HEK293 (cell line): Measurements from ENCODE around the gene SLC7A10.

Experiments
- CTCF ChIA-PET: fragments of 350-600 bp; formaldehyde crosslinking; extraction: SDS; loops from one replicate; lab custom pipeline; 2021; ENCODE audit warnings: antibody characterized with exemption; lab: Yijun Ruan, JAX
- POLR2A ChIA-PET: fragments of 300-600 bp; formaldehyde crosslinking; extraction: SDS; loops from one replicate; lab custom pipeline; 2020; ENCODE audit warnings: antibody characterized with exemption, inconsistent platforms; lab: Yijun Ruan, JAX
- H3K27ac ChIP-seq: fragments of 200-500 bp; sonication (Bioruptor generic); 2 replicates; pipeline ENCODE4 v1.5.1; 2014; ENCODE audit warnings: low read depth, low read length, control low read depth, inconsistent platforms; ENCODE audit errors: extremely low read depth
- H3K36me3 ChIP-seq, 2 experiments: fragments of 200-500 bp in 1 of 2; sonication (Bioruptor generic) in 1 of 2; 1 replicate in 1 of 2; 2 replicates in 1 of 2; pipeline ENCODE4 v1.5.1; 2014 to 2017; ENCODE audit warnings: inconsistent platforms in 2 of 2, low read length in 2 of 2; ENCODE audit not compliant: control insufficient read depth in 2 of 2, insufficient read depth in 1 of 2
- H3K4me1 ChIP-seq: fragments of 200-500 bp; sonication (Bioruptor generic); 2 replicates; pipeline ENCODE4 v1.5.1; 2014; ENCODE audit warnings: mild to moderate bottlenecking, low read length, inconsistent platforms; ENCODE audit not compliant: control insufficient read depth, insufficient read depth
- H3K4me3 ChIP-seq: 2 replicates; pipeline ENCODE4 v1.5.1; 2011; ENCODE audit warnings: low read depth, mild to moderate bottlenecking, control low read depth, low read length, moderate library complexity
- H3K9me3 ChIP-seq: fragments of 200-500 bp; sonication (Bioruptor generic); 2 replicates; pipeline ENCODE4 v1.5.1; 2014; ENCODE audit warnings: low read depth, low read length, inconsistent platforms; ENCODE audit not compliant: control insufficient read depth, insufficient read depth
- HOXD13 ChIP-seq: sonication (generic); formaldehyde crosslinking; IDR thresholded peaks from 2 replicates; pipeline ENCODE4 v1.8.0; 2022; ENCODE audit warnings: missing genetic modification reagents, borderline replicate concordance
- KLF1 ChIP-seq: fragments of 450-650 bp; formaldehyde crosslinking; IDR thresholded peaks from 2 replicates; pipeline ENCODE4 v1.5.1; 2016; ENCODE audit warnings: missing biosample characterization, missing genetic modification characterization
- MEIS1 ChIP-seq: sonication (generic); formaldehyde crosslinking; IDR thresholded peaks from 2 replicates; pipeline ENCODE4 v1.8.1; 2022; ENCODE audit warnings: missing genetic modification reagents, mild to moderate bottlenecking, borderline replicate concordance
- YY1 ChIP-seq: fragments of 450-650 bp; formaldehyde crosslinking; IDR thresholded peaks from 2 replicates; pipeline ENCODE4 v1.5.1; 2018; ENCODE audit warnings: missing biosample characterization, missing genetic modification characterization
- ZFP69B ChIP-seq: fragments of 450-650 bp; formaldehyde crosslinking; IDR thresholded peaks from 2 replicates; pipeline ENCODE4 v1.5.1; 2016; ENCODE audit warnings: missing biosample characterization, missing genetic modification characterization
- ZNF174 ChIP-seq: fragments of 450-650 bp; formaldehyde crosslinking; IDR thresholded peaks from 2 replicates; pipeline ENCODE4 v1.5.0; 2017; ENCODE audit warnings: missing biosample characterization, mild to moderate bottlenecking, missing genetic modification characterization
- ZNF202 ChIP-seq: fragments of 450-650 bp; formaldehyde crosslinking; IDR thresholded peaks from 2 replicates; pipeline ENCODE4 v1.5.1; 2016; ENCODE audit warnings: missing biosample characterization, missing genetic modification characterization, borderline replicate concordance
- ZNF248 ChIP-seq: fragments of 450-650 bp; formaldehyde crosslinking; IDR thresholded peaks from 2 replicates; pipeline ENCODE4 v1.5.1; 2017; ENCODE audit warnings: missing biosample characterization, missing genetic modification characterization
- ZNF341 ChIP-seq: fragments of 450-650 bp; formaldehyde crosslinking; IDR thresholded peaks from 2 replicates; pipeline ENCODE4; 2016; ENCODE audit warnings: low read depth, missing biosample characterization, missing genetic modification characterization
- ZNF510 ChIP-seq: fragments of 450-650 bp; formaldehyde crosslinking; IDR thresholded peaks from 2 replicates; pipeline ENCODE4 v1.5.1; 2018; ENCODE audit warnings: mild to moderate bottlenecking, missing genetic modification characterization, missing biosample characterization; ENCODE audit not compliant: insufficient replicate concordance
- ZNF544 ChIP-seq: fragments of 450-650 bp; formaldehyde crosslinking; IDR thresholded peaks from 2 replicates; pipeline ENCODE4 v1.5.0; 2017; ENCODE audit warnings: missing biosample characterization, missing genetic modification characterization
- ZNF585B ChIP-seq: fragments of 450-650 bp; formaldehyde crosslinking; IDR thresholded peaks from 2 replicates; pipeline ENCODE4 v1.5.1; 2016; ENCODE audit warnings: missing biosample characterization, missing genetic modification characterization
- ZNF600 ChIP-seq: fragments of 450-650 bp; formaldehyde crosslinking; IDR thresholded peaks from 2 replicates; pipeline ENCODE4 v1.5.1; 2016; ENCODE audit warnings: missing biosample characterization, missing genetic modification characterization
- ZNF670 ChIP-seq: fragments of 450-650 bp; formaldehyde crosslinking; IDR thresholded peaks from 2 replicates; pipeline ENCODE4 v1.5.1; 2016; ENCODE audit warnings: missing biosample characterization, missing genetic modification characterization, low read depth
- ZNF777 ChIP-seq: fragments of 450-650 bp; formaldehyde crosslinking; IDR thresholded peaks from 2 replicates; pipeline ENCODE4 v1.5.1; 2017; ENCODE audit warnings: missing biosample characterization, missing genetic modification characterization, borderline replicate concordance
- TF ChIP-seq, protein P1 (sequence below): fragments of 450-650 bp; formaldehyde crosslinking; IDR thresholded peaks from 2 replicates; pipeline ENCODE4 v1.5.1; 2016; ENCODE audit warnings: missing biosample characterization, missing genetic modification characterization
- TF ChIP-seq, protein P2 (sequence below): fragments of 450-650 bp; formaldehyde crosslinking; IDR thresholded peaks from 2 replicates; pipeline ENCODE4 v1.5.1; 2016; ENCODE audit warnings: missing biosample characterization, missing genetic modification characterization
- TF ChIP-seq, protein P3 (sequence below): fragments of 450-650 bp; formaldehyde crosslinking; IDR thresholded peaks from 2 replicates; pipeline ENCODE4 v1.5.1; 2016; ENCODE audit warnings: missing biosample characterization, missing genetic modification characterization

SLC7A10 gene

DNA sequence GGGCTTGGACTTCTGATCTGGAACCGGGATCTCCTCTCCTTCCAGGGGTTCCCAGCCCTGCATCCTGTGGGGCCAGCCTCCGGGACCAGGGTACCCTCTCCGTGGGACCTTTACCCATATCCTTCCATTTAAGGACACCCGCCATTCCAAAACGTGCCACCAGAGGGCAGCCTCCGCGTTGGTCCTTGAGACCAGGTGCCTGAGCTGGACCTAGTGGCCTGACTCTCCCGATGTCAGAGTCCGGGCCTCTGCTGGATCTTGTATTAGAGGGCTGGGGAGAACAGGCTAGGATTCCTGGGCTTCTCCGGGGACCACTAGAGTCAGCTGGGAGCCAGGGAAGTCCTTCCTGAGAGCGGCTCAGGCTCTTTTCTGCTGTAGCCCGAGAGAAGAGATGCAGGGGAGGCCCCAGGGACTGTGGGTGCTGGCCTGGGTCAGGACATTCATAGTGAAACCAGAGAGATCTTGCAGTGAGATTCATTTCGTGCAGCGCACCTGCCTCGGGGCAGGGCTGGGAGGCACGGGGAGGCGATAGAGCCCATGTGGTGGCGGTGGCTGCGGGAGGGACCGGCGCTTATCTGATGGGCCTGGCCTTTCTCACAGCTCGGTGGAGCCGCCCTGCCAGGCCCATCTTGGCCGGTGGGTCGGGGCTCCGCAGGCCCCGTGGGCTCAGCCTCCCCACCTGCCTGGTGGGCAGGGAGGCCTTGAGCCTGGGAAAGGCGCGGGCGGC is 9.8 kb upstream of the SLC7A10 start (continued):
- TF ChIP-seq YY1 (tag by site-specific recombination) (no peak), ZNF510 (no peak), ZNF174 (tag by site-specific recombination) (no peak), KLF1 (tag by site-specific recombination) (no peak), HOXD13 (CRISPR knock-in tag) (no peak), ZNF600 (tag by site-specific recombination) (peak; percentile 34; the same call in 1 of the 2 replicates), MEIS1 (CRISPR knock-in tag) (no peak), ZNF341 (tag by site-specific recombination) (no peak), ZNF585B (tag by site-specific recombination) (no peak), ZNF248 (tag by site-specific recombination) (no peak), ZNF202 (tag by site-specific recombination) (no peak), ZNF670 (tag by site-specific recombination) (no peak)
- TF ChIP-seq, protein P1, sequence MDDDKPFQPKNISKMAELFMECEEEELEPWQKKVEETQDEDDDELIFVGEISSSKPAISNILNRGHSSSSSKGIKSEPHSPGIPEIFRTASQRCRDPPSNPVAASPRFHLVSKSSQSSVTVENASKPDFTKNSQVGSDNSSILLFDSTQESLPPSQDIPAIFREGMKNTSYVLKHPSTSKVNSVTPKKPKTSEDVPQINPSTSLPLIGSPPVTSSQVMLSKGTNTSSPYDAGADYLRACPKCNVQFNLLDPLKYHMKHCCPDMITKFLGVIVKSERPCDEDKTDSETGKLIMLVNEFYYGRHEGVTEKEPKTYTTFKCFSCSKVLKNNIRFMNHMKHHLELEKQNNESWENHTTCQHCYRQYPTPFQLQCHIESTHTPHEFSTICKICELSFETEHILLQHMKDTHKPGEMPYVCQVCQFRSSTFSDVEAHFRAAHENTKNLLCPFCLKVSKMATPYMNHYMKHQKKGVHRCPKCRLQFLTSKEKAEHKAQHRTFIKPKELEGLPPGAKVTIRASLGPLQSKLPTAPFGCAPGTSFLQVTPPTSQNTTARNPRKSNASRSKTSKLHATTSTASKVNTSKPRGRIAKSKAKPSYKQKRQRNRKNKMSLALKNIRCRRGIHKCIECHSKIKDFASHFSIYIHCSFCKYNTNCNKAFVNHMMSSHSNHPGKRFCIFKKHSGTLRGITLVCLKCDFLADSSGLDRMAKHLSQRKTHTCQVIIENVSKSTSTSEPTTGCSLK (tag by site-specific recombination), result no peak
- TF ChIP-seq, protein P2, sequence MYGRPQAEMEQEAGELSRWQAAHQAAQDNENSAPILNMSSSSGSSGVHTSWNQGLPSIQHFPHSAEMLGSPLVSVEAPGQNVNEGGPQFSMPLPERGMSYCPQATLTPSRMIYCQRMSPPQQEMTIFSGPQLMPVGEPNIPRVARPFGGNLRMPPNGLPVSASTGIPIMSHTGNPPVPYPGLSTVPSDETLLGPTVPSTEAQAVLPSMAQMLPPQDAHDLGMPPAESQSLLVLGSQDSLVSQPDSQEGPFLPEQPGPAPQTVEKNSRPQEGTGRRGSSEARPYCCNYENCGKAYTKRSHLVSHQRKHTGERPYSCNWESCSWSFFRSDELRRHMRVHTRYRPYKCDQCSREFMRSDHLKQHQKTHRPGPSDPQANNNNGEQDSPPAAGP (tag by site-specific recombination), result no peak; the same call in 1 of the 2 replicates
- TF ChIP-seq, protein P3, sequence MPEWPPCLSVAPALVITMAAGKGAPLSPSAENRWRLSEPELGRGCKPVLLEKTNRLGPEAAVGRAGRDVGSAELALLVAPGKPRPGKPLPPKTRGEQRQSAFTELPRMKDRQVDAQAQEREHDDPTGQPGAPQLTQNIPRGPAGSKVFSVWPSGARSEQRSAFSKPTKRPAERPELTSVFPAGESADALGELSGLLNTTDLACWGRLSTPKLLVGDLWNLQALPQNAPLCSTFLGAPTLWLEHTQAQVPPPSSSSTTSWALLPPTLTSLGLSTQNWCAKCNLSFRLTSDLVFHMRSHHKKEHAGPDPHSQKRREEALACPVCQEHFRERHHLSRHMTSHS (tag by site-specific recombination), result no peak
- TF ChIP-seq, all 188 proteins: peak for 18

DNA sequence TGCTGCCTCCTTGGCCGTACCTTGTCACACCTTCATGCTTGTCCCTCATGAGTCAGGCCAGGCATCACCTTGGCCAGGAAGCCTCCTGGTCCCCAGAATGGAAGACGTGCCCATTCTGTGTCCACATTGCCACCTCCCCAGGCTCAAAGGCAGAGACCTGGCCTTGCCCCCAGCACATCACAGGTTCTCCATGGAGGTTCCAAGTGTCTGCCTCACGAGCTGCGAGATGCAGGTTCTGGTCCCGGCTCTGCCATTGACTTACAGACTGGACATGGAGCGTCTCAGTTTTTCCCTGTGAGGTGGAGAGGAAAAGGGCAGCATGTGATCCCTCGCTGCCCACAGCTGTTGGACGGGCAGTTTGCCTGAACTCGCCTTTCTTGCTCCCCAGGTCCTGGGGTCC is 9.1 kb upstream of the SLC7A10 start:
- no peak overlapping the region for H3K27ac ChIP-seq
- TF ChIP-seq ZNF777 (tag by site-specific recombination), result 0 out of 2 replicates have a peak, but pooled peaks have one; percentile 18
- TF ChIP-seq ZFP69B, result no peak
- TF ChIP-seq, all 188 proteins: peak for 1
- no peak overlapping the region for H3K4me3 ChIP-seq
- ChIA-PET CTCF (interaction anchor here (0.6 to 11.2 kb wide), 45 partner anchors 9 to 536 kb away, joined by 3 to 292 read pairs (median 6); partner anchors contain the start of gene SLC7A10), POLR2A (interaction anchor here (0.7 to 1.4 kb wide), 3 partner anchors 68 to 139 kb away, joined by 3 read pairs; partner anchors contain the start of gene CEBPA)
- peaks cover under 1% of the 10 kb centered on the region; the same call in 1 of the 2 replicates for H3K9me3 ChIP-seq
- H3K4me1 ChIP-seq, result peaks cover 2% of the 10 kb centered on the region; the same call in 1 of the 2 replicates
- no peaks in the 10 kb centered on the region for H3K36me3 ChIP-seq

DNA sequence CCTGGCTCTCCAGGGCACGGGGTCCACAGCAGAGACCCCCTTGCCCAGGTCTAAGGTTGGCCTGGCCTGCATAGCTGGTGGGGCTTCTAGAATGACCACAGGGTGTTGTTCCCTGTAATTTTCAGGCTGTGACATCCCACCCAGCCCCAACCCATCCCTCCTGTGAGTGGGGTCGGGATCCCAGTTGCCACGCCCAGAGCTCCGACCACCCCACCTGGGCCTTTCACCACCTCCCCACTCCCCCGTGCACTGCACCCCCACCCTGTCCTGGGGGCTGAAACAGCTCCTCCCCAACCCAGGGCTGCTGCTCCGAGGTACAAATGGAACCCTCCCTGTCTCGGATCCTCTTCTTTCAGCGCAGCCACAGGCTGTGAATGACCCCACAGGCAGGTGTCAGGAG is 8.4 kb upstream of the SLC7A10 start:
- CTCF ChIA-PET, result interaction anchor here (0.6 to 11.2 kb wide), 22 partner anchors 9 to 537 kb away, joined by 3 to 292 read pairs (median 18); partner anchors contain the start of gene SLC7A10
- Histone ChIP-seq H3K36me3 (no peaks in the 10 kb centered on the region), H3K4me3 (no peak overlapping the region), H3K4me1 (peaks cover 2% of the 10 kb centered on the region; the same call in 1 of the 2 replicates), H3K27ac (no peak overlapping the region)
- POLR2A ChIA-PET, result interaction anchor here (0.7 kb wide), 1 partner anchor 125 kb away, joined by 3 read pairs; no protein-coding TSS in a partner anchor
- no peak for TF ChIP-seq ZNF544 (tag by site-specific recombination)
- TF ChIP-seq, all 188 proteins: peak for 0
- H3K9me3 ChIP-seq, result peaks cover 3% of the 10 kb centered on the region; the same call in 1 of the 2 replicates
